ENCODE results near the gene PKHD1.

GRCh38 chr6:51648774-51649173, 438.6 kb downstream of the PKHD1 start:
- TF ChIP-seq POLR2AphosphoS5 (IDR thresholded peaks at IDR 0.05; ENCODE audit: borderline replicate concordance, low read depth, low read length) (no peak), EZH2 (IDR thresholded peaks at IDR 0.05) (no peak)

Data from SK-N-MC (cell line).